OCI-LY3 (cell line): ENCODE data around the gene NFE2.
A peak's percentile ranks its signal among the peaks of the same experiment; 100 is the strongest.

ENCODE experiments used
- CTCF ChIP-seq: fragments of 200-600, 300-600 bp; sonication (generic); IDR thresholded peaks from 2 replicates; pipeline ENCODE4 v1.5.1; 2014; ENCODE audit warnings: antibody characterized with exemption, low read length, low read depth
- EZH2phosphoT487 ChIP-seq: fragments of 200-600 bp; shearing (Covaris generic); IDR thresholded peaks from 2 replicates; pipeline ENCODE4 v1.6.1; 2018; ENCODE audit warnings: antibody characterized with exemption, mixed run types, low read depth

GRCh38 chr12:54324617-54325441, 24.0 kb upstream of the NFE2 start, which contains the start of gene COPZ1:
- TF ChIP-seq CTCF (peak; percentile 84), EZH2phosphoT487 (no peak)
